ENCODE results near the gene ALG8.

Gene ALG8

DNA sequence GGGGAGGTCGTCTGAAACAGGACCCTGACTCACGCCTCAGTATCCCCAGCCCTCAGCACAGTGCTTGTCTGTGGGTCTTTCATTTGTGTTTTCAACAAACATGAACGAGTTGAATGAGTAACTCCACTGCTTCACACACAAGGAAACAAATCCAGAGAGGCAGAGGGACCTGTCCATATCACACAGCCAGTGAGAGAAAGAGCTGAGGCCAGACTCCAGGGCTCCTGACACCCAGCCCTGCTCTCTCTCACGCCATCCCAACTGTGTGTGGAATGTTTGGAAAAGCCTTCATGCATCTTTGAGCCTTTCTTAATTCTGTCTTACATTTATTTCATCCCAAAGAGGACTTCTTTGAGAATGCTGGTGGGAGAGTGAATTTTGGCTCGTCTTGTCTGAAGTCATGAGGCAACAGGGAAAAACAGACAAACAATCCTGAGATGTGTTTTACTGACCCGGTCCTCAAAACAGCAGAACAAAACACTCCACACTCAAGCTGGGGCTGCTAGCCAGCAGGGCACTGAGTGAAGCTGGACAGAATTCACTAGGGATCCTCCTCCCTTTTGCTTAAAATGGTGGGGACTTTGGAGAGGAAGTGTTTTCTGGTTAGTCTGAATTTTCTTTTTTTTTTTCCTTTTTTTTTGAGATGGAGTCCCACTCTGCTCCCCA is 19.7 kb upstream of the ALG8 start:
- DNase-seq, result no peak

DNA sequence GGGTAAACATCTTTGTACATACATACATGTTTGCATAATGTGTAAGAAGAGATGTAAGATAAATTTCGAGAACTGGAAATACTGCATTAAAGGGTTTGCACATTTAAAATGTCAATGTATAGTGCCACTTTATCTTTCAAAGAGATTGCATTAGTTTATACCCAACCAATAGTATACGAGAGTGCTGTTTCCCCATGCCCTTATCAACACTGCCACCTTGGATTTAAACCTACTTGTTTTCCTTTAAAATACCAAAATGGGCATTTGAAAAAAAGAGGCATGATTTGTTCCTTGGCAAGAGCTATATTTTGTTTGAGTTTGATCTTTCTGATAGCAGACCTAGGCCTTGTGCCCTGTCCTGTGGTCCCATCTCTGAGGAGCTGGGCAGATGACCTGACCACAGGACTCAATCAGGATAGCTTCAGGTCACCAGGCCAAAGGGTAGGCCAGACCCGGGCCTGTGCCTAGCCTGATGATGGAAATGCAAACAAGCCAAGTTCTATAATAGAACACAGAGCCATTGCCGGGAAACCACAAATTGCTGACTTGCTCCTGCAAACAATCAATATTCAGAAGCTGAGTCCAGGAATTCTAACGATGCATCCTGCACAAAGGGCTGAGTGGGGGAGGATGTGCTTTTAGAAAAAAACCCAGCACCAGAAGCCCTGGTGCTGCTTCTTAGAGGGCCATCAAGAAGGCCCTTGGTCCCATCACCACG is 16.9 kb upstream of the ALG8 start:
- DNase-seq, result no peak

DNA sequence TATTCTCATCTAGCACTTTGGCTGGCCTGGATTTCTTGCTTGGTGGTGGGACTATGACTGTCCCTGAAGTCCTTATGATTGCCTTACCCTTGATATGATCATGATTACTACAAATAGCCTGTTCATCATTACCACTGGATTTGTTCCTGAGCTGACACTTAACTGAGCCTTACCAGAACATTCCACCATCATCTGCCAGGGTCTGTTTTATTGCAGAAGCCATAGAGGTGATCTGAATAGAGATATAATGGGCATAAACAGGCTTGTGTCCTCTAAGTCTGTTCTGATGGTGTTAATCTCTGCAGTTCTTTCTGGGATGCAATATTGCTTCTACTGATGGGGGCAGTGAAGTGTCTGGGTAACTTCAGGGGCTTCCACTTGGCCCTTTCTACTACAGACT is 12.4 kb upstream of the ALG8 start:
- DNase-seq, result no peak

DNA sequence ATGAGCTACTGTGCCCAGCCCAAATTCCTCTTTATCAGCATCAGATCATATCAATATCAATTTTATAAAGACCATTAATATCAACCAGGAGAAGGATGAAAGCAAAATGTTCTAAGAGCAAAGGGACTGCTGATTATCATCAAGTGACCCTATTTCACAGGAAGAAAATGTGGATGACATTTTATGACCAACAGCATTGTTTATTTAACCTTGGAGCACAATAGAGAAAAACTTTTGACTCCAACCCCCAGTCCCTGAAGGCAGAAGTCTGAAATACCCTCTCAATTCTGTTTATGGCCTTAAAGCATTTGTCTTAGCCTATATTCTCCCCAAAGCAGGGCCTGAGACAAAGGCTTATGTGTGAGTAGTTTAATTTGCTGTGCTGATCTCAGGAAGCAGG is 11.3 kb upstream of the ALG8 start:
- DNase-seq, result no peak

DNA sequence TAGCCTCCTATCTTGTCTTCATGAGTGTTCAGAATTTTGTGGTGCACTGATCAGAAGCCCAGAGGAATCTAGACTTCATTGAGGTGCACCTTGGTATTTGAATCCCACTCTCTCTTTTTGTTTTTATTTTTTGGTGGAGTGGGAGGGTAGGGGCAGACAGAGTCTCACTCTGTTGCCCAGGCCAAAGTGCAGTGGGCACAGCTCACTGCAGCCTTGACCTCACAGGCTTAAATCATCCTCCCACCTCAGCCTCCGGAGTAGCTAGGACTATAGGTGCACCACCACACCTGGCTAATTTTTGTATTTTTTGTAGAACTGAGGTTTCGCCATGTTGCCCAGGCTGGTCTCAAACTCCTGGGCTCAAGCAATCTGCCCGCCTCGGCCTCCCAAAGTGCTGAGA is 10.9 kb upstream of the ALG8 start:
- no peak for DNase-seq

DNA sequence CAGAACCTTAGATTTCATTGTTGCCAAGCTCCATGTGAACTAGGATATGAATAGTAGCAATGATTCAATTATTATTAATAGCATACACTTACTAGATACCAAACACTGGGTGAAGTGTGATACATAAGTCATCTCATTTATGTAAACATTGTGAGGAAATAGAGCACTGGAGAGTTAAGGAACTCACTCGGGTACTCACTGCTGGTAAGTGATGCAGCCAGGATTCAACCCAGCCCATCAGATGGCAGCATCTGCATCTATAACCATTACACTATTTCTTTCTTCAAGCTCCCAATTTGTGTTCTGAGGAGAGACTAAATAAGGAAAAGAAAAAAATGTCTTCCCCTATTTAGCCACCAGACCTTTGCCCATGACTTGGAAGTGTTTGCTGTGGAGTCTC is 10.2 kb upstream of the ALG8 start:
- DNase-seq, result no peak

DNA sequence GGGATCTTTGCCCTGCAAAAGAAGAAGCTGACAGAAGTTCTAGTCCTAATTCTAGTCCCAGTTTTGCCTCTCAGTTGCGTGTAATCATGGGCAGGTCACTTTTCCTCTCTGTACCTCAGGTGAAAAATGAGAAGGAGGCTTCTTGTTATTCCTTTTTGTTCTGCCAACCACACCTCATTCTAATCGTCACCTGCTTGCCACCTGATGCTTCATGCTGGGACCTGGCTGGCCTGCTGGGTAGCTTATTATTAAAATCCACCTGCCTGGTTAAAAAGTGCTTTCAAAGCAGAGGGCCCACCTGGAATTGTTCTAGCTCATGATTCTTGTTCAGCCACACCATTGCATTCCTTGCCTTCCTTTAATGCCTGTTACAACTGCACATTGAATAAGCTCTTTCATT is 8.4 kb upstream of the ALG8 start:
- DNase-seq, result peak; percentile 71 to 91

DNA sequence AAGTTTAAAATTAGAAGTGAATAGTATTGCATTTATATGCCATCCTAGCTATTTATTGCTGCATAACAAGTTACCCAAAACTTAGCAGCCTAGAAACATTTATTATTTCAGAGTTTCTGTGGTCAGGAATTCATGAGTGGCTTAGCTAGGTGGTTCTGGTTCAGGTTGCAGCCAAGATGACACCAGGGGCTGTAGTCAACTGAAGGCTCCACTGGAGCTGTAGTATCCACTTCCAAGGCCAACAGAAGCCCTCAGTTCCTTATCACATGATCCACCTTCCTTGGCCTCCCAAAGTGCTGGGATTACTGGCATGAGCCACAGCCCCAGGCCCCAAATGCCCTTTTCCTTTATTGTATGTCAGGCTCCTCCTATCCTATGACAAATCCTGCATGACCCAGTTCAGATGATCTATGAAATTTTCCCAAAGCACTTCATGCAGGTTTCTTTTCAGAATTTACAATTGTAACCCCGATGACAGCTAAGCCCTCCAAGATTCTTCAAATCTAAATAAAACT is 6.1 kb upstream of the ALG8 start:
- no peak for DNase-seq

DNA sequence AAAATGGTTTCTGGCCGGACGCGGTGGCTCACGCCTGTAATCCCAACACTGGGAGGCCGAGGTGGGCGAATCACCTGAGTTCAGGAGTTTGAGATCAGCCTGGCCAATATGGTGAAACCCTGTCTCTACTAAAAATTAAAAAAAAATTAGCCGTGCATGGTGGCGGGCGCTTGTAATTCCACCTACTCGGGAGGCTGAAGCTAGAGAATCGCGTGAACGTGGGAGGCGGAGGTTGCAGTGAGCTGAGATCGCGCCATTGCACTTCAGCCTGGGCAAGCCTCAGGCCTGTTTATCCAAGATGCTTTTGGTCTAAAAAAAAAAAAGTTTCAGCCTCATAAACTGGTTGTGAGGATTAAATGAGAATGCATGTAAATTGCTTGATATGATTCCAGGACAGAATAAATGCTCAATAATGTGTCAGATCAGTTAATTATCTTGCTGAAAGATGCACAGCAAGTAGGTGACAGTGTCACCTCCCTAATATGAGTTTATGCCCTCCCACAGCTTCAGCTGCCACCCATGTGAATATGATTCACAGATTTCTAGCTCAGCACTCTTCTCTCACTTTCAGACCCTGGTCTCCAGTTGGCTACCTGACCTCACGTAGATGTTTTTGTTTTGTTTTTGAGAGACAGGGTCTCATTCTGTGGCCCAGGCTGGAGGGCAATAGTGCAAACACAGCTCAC is 1.1 kb upstream of the ALG8 start:
- no peak for DNase-seq

DNA sequence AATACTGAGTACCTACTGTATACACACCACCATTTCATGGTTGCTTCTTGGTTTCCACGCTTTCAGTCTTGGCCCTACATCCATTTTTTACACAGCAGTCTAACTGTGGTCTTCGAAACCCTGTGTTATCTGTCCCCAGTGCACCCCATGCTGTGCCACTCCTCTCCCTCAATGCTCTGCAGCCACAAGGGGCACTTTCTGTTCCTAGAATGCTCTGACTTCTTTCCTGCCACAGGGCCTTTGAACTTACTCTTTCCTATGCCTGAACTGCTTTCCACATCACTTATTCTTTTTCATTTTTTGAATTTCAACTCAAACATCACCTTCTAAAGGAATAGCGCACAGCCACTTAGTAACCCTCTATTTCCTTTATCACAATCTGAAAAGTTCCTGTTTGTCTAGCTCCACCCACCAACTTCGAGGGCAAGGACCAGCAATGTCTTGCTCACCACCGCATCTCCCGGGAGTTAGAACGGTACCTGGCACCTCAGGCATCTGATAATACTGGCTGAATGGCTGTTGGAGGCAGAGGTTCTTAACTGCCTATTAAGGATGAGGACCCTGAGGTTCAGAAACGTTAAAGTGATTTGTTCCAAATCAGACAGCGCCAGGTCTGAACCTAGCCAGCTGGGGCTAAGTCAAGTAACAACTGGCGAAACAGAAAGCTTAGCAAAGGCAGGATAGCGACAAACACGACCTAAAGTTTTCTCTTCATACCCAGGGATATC is 568 bp downstream of the ALG8 start:
- DNase-seq, result no peak

DNA sequence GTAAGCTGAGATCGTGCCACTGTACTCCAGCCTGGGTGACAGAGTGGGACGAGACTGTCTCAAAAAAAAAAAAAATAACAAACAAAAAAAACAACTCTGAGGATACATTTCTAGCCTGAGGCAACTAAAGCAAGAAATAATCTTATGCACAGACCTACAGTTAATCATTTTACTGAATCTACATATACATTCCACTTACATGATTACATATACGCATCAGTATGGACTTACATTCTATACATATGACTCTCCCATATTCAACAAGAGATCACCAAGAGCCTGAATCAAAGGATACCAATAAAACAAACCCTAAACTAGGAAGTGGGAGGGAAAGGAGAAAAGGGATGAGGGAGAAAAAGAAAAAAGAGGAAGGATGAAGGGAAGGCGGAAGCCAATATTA is 1.1 kb downstream of the ALG8 start:
- no peak for DNase-seq

DNA sequence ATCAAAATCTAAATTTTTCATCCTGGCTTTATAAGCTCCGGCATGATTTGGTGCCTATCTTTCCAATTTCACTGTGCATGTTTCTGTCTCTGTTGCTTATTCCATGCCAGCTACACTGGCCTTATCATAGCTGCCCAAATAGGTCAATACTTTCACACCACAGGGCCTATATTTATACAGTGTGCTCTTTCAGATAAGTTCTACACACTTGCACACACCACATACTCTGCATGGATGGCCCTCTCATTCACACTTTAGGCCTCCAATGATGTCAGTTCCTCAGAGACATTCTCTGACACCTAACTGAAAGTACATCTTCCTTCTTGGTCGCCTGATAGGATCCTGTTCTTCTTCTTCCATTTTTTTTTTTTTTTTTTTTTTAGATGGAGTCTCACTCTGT is 7.0 kb downstream of the ALG8 start:
- DNase-seq, result no peak

DNA sequence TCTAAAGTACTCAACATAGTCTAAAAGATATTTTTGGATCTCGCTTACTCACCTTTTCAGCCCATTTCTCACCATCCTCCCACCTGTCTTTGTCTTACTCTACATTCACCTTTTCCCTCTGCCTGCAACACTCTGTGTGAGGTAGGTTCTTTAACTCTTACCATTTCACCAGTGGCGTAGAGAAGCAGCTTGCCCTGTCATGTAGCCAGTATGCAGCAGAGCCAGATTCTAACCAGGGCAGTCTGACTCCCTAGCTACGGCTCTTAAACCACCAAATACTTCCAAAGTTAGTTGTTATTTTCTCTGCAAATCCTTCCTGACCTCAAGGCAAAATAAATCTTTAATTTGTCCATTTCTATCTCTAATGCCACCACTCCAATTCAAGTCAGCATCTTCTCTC is 7.5 kb downstream of the ALG8 start:
- no peak for DNase-seq

DNA sequence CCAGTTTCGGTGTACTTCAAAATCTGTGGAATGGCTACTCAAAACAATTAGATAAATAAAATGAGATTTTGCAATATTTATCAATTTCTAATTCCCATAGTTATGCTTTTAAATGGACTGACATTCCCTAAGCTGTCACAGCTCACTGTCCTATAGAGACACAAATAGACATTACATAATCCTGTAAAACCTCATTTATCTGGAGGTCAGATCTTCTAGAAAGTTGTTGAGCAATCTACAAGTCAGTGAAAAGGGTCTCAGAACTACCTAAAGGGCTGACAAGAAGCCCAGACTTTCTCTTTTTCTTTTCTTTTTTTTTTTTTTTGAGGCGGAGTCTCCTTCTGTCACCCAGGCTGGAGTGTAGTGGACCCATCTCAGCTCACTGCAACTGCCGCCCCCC is 12.0 kb downstream of the ALG8 start:
- DNase-seq, result no peak

DNA sequence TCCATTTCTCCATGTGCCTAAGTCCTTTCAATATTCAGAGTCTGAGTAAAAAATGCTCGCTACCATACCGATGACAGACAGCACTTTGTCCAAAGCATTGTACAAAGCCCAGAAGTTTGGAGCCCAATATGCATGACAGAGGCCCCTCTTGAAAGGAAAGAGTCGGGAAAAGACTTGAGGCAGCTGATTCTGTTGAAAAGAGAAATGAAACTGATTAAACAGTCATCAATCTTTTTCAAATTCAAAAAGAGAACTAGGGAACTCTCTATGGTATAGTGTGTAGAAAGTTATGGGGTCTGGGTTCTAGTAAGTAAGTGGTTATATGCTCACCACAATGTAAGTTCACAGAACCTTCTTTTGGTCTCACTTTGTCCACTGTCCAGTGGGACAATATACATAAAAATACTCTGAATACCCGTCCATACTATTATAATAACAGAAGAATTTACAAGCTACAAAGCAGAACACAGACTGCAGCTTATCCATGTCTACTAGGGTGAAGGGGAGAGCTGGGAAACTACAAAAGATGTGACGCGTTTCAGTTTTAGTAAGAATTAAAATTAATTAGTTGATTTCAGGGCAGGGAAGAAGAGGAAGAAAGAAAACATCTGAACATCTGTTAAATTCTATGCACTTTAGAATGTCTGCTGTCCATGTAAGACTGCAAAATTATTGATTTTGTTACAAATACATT is 26.7 kb downstream of the ALG8 start:
- no peak for DNase-seq

DNA sequence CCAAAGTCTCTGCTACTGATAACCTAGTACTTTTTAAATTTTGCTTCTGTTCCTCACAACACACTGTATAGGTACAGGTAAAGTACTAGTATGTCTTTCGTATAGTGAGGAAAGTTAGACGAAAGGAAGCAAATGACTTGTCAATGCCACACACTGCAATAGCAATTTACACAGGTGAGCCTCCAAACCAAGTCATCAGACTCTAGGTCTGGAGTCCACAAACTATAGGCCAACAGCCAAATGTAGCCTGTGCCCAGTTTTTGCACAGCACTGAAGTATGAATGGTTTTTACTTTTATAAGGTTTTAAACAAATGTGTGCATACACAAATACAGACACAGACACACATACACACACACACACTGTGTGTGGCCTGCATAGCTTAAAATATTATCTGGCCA is 28.1 kb downstream of the ALG8 start:
- no peak for DNase-seq

DNA sequence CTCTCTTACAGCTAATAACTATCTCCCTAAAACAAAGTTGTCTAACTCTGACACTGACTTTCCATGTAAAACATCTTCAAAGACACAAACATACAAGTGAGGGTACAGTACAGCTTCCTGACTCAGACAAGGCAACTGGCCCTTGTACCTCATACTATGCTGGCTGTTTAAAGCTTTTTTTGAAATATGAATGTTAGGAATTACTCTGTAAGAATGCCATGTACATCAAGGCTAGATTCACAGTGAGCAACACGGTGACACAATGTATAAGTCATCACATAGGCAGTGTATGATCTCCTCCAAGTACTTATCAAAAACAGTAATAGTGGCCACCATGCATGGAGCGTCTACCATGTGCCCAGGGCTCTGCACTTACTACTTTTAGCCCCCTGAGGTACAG is 28.6 kb downstream of the ALG8 start:
- no peak for DNase-seq

DNA sequence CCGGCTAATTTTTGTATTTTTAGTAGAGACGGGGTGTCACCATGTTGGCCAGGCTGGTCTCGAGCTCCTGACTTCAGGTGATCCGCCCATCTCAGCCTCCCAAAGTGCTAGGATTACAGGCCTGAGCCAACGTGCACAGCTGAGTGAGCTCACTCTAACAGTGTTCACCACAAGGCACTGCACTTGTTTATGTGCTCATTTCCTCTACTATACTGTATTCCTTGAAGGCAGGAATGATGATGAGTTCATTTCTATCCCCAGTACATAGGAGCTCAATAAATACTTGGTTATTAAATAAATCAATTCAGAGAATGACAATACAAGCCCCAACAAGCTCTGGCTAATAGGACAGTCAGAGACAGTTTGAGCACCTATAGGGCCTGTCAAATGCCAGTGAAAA is 29.1 kb downstream of the ALG8 start:
- no peak for DNase-seq

DNA sequence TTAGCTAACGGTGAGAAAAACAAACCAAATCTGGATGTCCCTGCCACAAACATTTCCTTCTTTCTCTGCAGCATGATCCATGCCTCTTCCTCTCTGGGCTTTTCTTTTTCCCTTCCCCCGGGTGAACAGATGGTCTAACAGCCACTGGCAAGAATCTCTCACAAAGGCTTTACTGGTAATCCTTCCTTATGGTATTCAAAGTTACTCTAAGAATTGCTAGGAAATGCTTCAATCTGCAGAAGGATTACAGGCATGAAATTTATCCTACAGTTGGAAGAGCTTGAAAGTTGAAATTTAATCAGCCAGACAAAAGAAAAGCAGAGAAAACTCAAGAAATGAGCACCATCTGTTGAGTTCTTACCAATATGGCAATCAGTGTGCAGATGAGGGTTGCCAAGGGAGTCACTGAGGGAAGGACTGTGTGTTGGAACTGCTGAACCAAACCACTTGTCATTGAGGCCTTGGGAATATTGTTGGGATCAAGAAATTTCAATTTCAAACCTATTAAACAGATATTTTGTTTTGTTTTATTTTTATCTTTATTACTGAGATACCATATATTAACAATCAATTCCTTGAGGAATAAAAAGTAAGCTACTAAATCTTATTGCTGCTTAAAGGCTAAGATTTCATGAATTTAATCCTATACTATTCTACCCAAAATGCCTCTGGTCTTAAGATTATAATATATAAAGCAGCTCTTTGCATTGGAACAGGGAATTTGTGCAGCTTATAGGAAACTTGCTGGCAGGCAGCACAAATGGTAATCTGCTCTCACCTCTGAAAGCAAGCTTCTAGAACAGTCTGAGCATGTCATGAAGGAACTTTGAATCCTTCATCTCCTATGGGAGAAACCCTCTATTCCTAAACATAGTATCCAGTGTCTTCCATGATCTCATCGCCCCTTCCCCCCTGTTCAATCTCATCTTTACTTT is 30.1 kb downstream of the ALG8 start:
- DNase-seq, result no peak

DNA sequence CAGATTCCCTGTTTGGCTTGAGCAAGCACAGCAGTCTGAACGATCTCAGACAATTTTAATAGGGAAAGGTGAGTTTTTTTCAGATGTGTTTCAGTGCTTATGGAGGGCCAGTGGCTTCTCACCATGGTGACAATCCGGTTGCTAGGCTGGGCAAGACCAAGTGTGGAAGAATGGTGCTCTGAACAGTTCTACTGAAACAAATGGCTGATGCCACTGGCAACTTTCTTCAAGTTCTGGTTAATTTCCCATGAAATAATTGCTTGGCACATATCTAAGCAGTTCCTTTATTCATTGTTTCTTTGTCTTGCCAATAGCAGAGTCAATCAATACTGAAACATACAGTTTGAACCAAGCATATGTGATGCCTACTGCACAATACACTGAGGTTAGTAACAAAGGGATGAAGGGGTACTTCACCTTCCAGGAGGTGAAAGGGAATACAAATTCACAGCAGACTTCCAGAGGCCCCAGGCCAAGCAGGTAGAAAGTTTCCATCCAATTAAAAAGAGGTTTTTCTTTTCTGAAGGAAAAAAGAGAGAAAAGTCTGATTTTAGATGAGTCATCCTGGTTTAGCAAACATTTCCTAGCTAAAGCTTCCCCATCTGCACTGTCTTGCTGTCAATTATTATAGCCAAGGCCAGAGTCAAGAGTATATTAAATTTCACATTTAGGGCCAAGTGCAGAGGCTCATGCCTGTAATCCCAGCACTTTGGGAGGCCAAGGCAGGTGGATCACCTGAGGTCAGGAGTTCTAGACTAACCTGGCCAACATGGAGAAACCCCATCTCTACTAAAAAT is 38.6 kb downstream of the ALG8 start:
- peak; percentile 77 to 94 for DNase-seq

DNA sequence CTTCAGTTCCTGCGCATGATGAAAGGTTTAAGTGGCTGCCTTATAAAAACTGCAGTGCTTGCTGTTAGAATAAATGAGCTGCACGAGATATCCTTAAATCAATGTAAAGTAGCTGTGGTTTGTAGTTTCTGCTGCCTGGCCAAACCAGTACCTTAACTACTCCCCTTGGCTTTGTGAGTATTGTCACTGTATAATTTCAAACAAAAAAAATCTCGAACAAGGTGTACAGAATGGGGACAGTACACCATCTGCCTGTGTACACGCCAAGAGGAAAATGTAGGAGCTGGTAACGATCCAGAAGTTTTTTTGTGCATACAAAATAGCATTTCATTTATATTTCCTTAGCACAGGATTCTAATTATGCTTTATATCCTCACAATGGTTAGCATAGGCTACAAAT is 39.2 kb downstream of the ALG8 start:
- DNase-seq, result peak; percentile 77 to 94
